Body of pancreas (tissue), 4 donors: ENCODE measurements around the gene ARRB1. TPM values are rescaled to one million over a fixed set of nuclear protein-coding genes. Genes with fewer than 3 reads are reported as not detected.
"Not testable (repeated sequence)": the region's sequence is repeated elsewhere in the genome, so short reads cannot be mapped to it uniquely, and the experiment has no call there.

Source experiments
- ATAC-seq: fragments of 150-250 bp; one replicate; pipeline ENCODE4 v1.9.1; 2016
- DNase-seq, 4 donors: peaks; one replicate each; pipeline ENCODE4 v3.0.0-alpha.2; 2019
- H3K27ac ChIP-seq, 4 donors: fragments of 200-600 bp; sonication (generic); 1 replicate in 3 of 4; 2 replicates in 1 of 4; pipeline versions ENCODE4 v1.5.1 to v1.6.1; 2016 to 2019; ENCODE audit warnings: mild to moderate bottlenecking in 1 of 4, mixed read lengths in 1 of 4, moderate library complexity in 1 of 4
- H3K27me3 ChIP-seq, 2 donors: fragments of 200-600 bp; sonication (generic); one replicate each; pipeline ENCODE4 v1.6.0; 2016; ENCODE audit warnings: mild to moderate bottlenecking in 1 of 2
- H3K36me3 ChIP-seq, 2 donors: fragments of 200-600 bp; sonication (generic); replicated peaks in 1 of 2; 2 replicates each; pipeline ENCODE4 v1.5.1; 2016; ENCODE audit warnings: low read depth in 2 of 2; ENCODE audit not compliant: insufficient read depth in 1 of 2
- H3K4me1 ChIP-seq: fragments of 200-600 bp; sonication (generic); one replicate; pipeline ENCODE4 v1.6.0; 2016
- H3K4me3 ChIP-seq, 2 donors: fragments of 200-600 bp; sonication (generic); 1 replicate in 1 of 2; 2 replicates in 1 of 2; pipeline ENCODE4 v1.5.1; 2016 to 2019
- H3K9me3 ChIP-seq, 3 donors: fragments of 200-600 bp; sonication (generic); 1 replicate in 2 of 3; 2 replicates in 1 of 3; pipeline ENCODE4 v1.5.1; 2016
- CTCF ChIP-seq, 7 experiments: fragments of 450-650 bp in 4 of 7; fragments of 200-600 bp in 3 of 7; sonication (generic) in 3 of 7; IDR thresholded peaks; one replicate each; pipeline ENCODE4 v1.5.1; 2016 to 2019; ENCODE audit warnings: antibody characterized with exemption in 7 of 7
- POLR2A ChIP-seq, 3 donors: fragments of 450-650 bp; IDR thresholded peaks; one replicate each; pipeline ENCODE4 v1.6.1; 2016; ENCODE audit warnings: antibody characterized with exemption in 3 of 3, mild to moderate bottlenecking in 2 of 3
- WGBS, 2 donors: methylation state at CpG; one replicate each; pipeline ENCODE4 v1.1.5; 2017; 5-methylcytosine and 5-hydroxymethylcytosine counted together
- intact Hi-C: fragments of 100-400 bp; cut with DNase I; formaldehyde crosslinking; loops from one replicate; pipeline ENCODE4 v1.15.1; 2023
- total RNA-seq, 2 donors: library from RNA; depleted of rRNA; stranded (reverse); fragments of >200 nt; gene quantifications; one replicate each; pipeline ENCODE4 v1.1.0, GENCODE V29; 2016

The ARRB1 gene
- total RNA-seq, 2 donors from 2014 or later, result 41.0 to 54.1 TPM

- H3K4me3 ChIP-seq, result no peak overlapping the region
- no peaks in the 10 kb centered on the region for H3K9me3 ChIP-seq
- no peak for ATAC-seq
- no peaks in the 10 kb centered on the region for H3K27me3 ChIP-seq
- DNase-seq, result no peak
- H3K27ac ChIP-seq, result no peak overlapping the region
- no peak for TF ChIP-seq CTCF (IDR thresholded peaks at IDR 0.05)
- no peak for TF ChIP-seq POLR2A (IDR thresholded peaks at IDR 0.05)
- WGBS, 2 donors, result 59 to 86% methylated on average over 3 of the region's 3 CpGs
- H3K36me3 ChIP-seq, result no peaks in the 10 kb centered on the region
- intact Hi-C loops, result no loop called here
- H3K4me1 ChIP-seq, result peaks cover 34% of the 10 kb centered on the region
Measured at GRCh38 chr11:75307058-75307457, 44.4 kb downstream of the ARRB1 start.

GRCh38 chr11:75306529-75306928, 44.9 kb downstream of the ARRB1 start:
- ATAC-seq (no peak), DNase-seq (no peak)
- H3K4me3 ChIP-seq, result no peak overlapping the region
- no peaks in the 10 kb centered on the region for H3K27me3 ChIP-seq
- intact Hi-C loops, result no loop called here
- H3K9me3 ChIP-seq, result no peaks in the 10 kb centered on the region
- TF ChIP-seq POLR2A (IDR thresholded peaks at IDR 0.05), result no peak
- no peak for TF ChIP-seq CTCF (IDR thresholded peaks at IDR 0.05)
- peaks cover 38% of the 10 kb centered on the region for H3K4me1 ChIP-seq
- no peaks in the 10 kb centered on the region for H3K36me3 ChIP-seq
- WGBS, 2 donors, result 81 to 90% methylated on average over 6 to 10 of the region's 10 CpGs
- H3K27ac ChIP-seq, result peak overlapping the region in 1 of 4 donors; percentile 41

GRCh38 chr11:75305993-75306392, 45.5 kb downstream of the ARRB1 start:
- 65 to 67% methylated on average over 6 of the region's 6 CpGs for WGBS, 2 donors
- intact Hi-C loops, result no loop called here

GRCh38 chr11:75305452-75305851, 46.0 kb downstream of the ARRB1 start:
- no peak for ATAC-seq
- Histone ChIP-seq H3K27me3 (no peaks in the 10 kb centered on the region), H3K9me3 (no peaks in the 10 kb centered on the region), H3K27ac (no peak overlapping the region), H3K4me1 (peaks cover 46% of the 10 kb centered on the region), H3K36me3 (no peaks in the 10 kb centered on the region), H3K4me3 (no peak overlapping the region)
- DNase-seq, result no peak
- TF ChIP-seq POLR2A (IDR thresholded peaks at IDR 0.05) (no peak), CTCF (IDR thresholded peaks at IDR 0.05) (no peak)
- 80% methylated on average over 3 of the region's 3 CpGs for WGBS, 2 donors
- intact Hi-C loops, result no loop called here

More at GRCh38 chr11:75305993-75306392, 45.5 kb downstream of the ARRB1 start:
- Histone ChIP-seq H3K4me1 (peaks cover 43% of the 10 kb centered on the region), H3K27ac (peak overlapping the region in 1 of 4 donors; percentile 41), H3K4me3 (no peak overlapping the region), H3K36me3 (no peaks in the 10 kb centered on the region), H3K9me3 (no peaks in the 10 kb centered on the region), H3K27me3 (no peaks in the 10 kb centered on the region)
- TF ChIP-seq POLR2A (IDR thresholded peaks at IDR 0.05) (no peak), CTCF (IDR thresholded peaks at IDR 0.05) (no peak)
- ATAC-seq (no peak), DNase-seq (no peak)

DNA sequence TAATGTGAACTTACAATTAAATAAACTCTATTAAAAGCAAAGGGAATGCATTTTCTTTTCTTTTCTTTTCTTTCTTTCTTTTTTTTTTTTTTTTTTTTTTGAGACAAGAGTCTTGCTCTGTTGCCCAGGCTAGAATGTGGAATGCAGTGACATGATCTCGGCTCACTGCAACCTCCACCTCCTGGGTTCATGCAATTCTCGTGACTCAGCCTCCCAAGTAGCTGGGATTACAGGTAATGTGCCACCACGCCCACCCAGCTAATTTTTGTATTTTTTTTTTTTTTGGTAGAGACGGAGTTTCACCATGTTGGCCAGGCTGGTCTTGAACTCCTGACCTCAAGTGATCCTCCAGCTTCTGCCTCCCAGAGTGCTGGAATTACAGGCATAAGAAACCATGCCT, 46.5 kb downstream of the ARRB1 start:
- H3K27me3 ChIP-seq, DNase-seq, intact Hi-C loops, H3K27ac ChIP-seq, H3K36me3 ChIP-seq, ATAC-seq, H3K9me3 ChIP-seq, H3K4me3 ChIP-seq: not testable (repeated sequence)
- 69 to 90% methylated on average over 4 of the region's 4 CpGs for whole genome bisulfite sequencing, 2 donors
- H3K4me1 ChIP-seq, result peaks cover 46% of the 10 kb centered on the region
